ENCODE results near the gene DENND6B. TPM values are rescaled to one million over a fixed set of nuclear protein-coding genes. Genes with fewer than 3 reads are reported as not detected.

DENND6B gene
- total and polyA plus RNA-seq, 2 donors (not counting 3 experiments of a cell fraction or from before 2014, with no cell fraction given) = 4.1 to 5.9 TPM

GRCh38 chr22:50338042-50338573 lies 11.3 kb upstream of the DENND6B start:
- no peaks in the 10 kb centered on the region for H4K20me1 ChIP-seq (replicated peaks; ENCODE audit: control insufficient read depth, extremely low read depth, insufficient read depth, low read length)
- no peaks in the 10 kb centered on the region for H3K9me1 ChIP-seq (replicated peaks; ENCODE audit: control insufficient read depth, extremely low read depth, insufficient read depth, low read length)
- H3K27ac ChIP-seq (ENCODE audit: insufficient read depth, low read depth, low read length) = no peak overlapping the region
- no peaks in the 10 kb centered on the region for H3K79me2 ChIP-seq (ENCODE audit: control insufficient read depth, insufficient read depth, low read length)
- DNase-seq (ENCODE audit: low read depth, low spot score) (no peak), FAIRE-seq (no peak)
- POLR2A ChIA-PET = no interaction called here
- H3K4me2 ChIP-seq (ENCODE audit: insufficient read depth, low read length) = no peak overlapping the region
- intact Hi-C loops (cut with micrococcal nuclease) = no loop called here
- no peak overlapping the region for H2AFZ ChIP-seq (ENCODE audit: low read depth, low read length)
- CTCF ChIA-PET = no interaction called here
- no peaks in the 10 kb centered on the region for H3K36me3 ChIP-seq (ENCODE audit: control insufficient read depth in 2 of 2, extremely low read depth in 1 of 2, insufficient read depth in 2 of 2, low read length in 2 of 2)
- dilution Hi-C loops (cut with MboI; ENCODE audit: extremely low pct_ligation_motif_present, low sequenced_read_pairs) = no loop called here
- H3K4me3 ChIP-seq (replicated peaks in 1 of 3; ENCODE audit: insufficient read depth in 1 of 3, low read depth in 1 of 3, low read length in 3 of 3) = no peak overlapping the region
- no peaks in the 10 kb centered on the region for H3K27me3 ChIP-seq (ENCODE audit: control insufficient read depth in 2 of 2, insufficient read depth in 2 of 2, low read length in 2 of 2)
- BruUV-seq (replicated peaks) = no TSS peak
- H3K9ac ChIP-seq (replicated peaks; ENCODE audit: extremely low read depth, insufficient read depth, low read length) = no peak overlapping the region
- TF ChIP-seq EZH2 (IDR thresholded peaks at IDR 0.05; ENCODE audit: borderline replicate concordance, low read depth, low read length, severe bottlenecking) (no peak), POLR2A (IDR thresholded peaks at IDR 0.05; ENCODE audit: low read depth, low read length) (no peak), MYC (IDR thresholded peaks at IDR 0.05; ENCODE audit: low read depth, low read length) (no peak), POLR2AphosphoS5 (IDR thresholded peaks at IDR 0.05; ENCODE audit: insufficient read depth, low read depth, low read length) (no peak), GATA2 (IDR thresholded peaks at IDR 0.05; ENCODE audit: insufficient read depth, insufficient read length, low read depth, low read length) (no peak), MAX (IDR thresholded peaks at IDR 0.05; ENCODE audit: insufficient read depth, insufficient read length) (no peak), FOS (IDR thresholded peaks at IDR 0.05; ENCODE audit: borderline replicate concordance, insufficient read depth, low read length) (no peak)
- TF ChIP-seq, protein P1, sequence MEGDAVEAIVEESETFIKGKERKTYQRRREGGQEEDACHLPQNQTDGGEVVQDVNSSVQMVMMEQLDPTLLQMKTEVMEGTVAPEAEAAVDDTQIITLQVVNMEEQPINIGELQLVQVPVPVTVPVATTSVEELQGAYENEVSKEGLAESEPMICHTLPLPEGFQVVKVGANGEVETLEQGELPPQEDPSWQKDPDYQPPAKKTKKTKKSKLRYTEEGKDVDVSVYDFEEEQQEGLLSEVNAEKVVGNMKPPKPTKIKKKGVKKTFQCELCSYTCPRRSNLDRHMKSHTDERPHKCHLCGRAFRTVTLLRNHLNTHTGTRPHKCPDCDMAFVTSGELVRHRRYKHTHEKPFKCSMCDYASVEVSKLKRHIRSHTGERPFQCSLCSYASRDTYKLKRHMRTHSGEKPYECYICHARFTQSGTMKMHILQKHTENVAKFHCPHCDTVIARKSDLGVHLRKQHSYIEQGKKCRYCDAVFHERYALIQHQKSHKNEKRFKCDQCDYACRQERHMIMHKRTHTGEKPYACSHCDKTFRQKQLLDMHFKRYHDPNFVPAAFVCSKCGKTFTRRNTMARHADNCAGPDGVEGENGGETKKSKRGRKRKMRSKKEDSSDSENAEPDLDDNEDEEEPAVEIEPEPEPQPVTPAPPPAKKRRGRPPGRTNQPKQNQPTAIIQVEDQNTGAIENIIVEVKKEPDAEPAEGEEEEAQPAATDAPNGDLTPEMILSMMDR (IDR thresholded peaks at IDR 0.05; ENCODE audit: extremely low read depth in 1 of 2, insufficient read depth in 1 of 2, low read depth in 1 of 2, low read length in 2 of 2) = no peak
- no peaks in the 10 kb centered on the region for H3K9me3 ChIP-seq (replicated peaks; ENCODE audit: control insufficient read depth, insufficient read depth, low read length)
- H3K4me1 ChIP-seq (ENCODE audit: control insufficient read depth, extremely low read depth, insufficient read depth, low read length) = peaks cover 5% of the 10 kb centered on the region

All from endothelial cell of umbilical vein (primary cell).